T47D (cell line): Measurements from ENCODE around the gene IFI35.

Experiments used
- DNase-seq, 2 experiments: peaks; one replicate each; pipeline versions ENCODE4 v3.0.0 to v3.0.0-alpha.2; 2011 to 2012; ENCODE audit warnings: low read depth in 1 of 2, low spot score in 1 of 2
- JUND ChIP-seq: IDR thresholded peaks from 2 replicates; pipeline ENCODE4 v1.6.1; 2012; ENCODE audit warnings: low read depth
- in situ Hi-C: cut with HindIII; loops from 2 replicates; pipeline ENCODE4 v1.10.0; 2016; ENCODE audit warnings: low sequenced_read_pairs, low pct_unique_long_range_greater_than_20kb

IFI35 gene

GRCh38 chr17:43010667-43011308 lies 4.2 kb downstream of the IFI35 start:
- in situ Hi-C loops: no loop called here
- no peak for TF ChIP-seq JUND
- no peak for DNase-seq

GRCh38 chr17:43011728-43012472 lies 5.3 kb downstream of the IFI35 start:
- no peak for DNase-seq
- TF ChIP-seq JUND: no peak
- in situ Hi-C loops: no loop called here

GRCh38 chr17:43013296-43013695 lies 6.7 kb downstream of the IFI35 start:
- no peak for DNase-seq
- no peak for TF ChIP-seq JUND
- in situ Hi-C loops: no loop called here

- no peak for DNase-seq
- TF ChIP-seq JUND: no peak
- in situ Hi-C loops: no loop called here
These were observed 7.5 kb downstream of the IFI35 start for GRCh38 chr17:43014020-43014648.

GRCh38 chr17:43014649-43015542 lies 8.3 kb downstream of the IFI35 start:
- in situ Hi-C loops: no loop called here
- no peak for DNase-seq
- no peak for TF ChIP-seq JUND

- DNase-seq: no peak
- in situ Hi-C loops: no loop called here
- TF ChIP-seq JUND: no peak
These were observed 9.0 kb downstream of the IFI35 start for GRCh38 chr17:43015579-43015978.

- DNase-seq: no peak
- no peak for TF ChIP-seq JUND
- in situ Hi-C loops: no loop called here
These were observed 9.6 kb downstream of the IFI35 start for GRCh38 chr17:43016216-43016615.

- in situ Hi-C loops: no loop called here
- no peak for TF ChIP-seq JUND
- no peak for DNase-seq
These were observed 11.6 kb downstream of the IFI35 start for GRCh38 chr17:43018008-43018853.

- in situ Hi-C loops: no loop called here
- no peak for DNase-seq
- TF ChIP-seq JUND: no peak
These were observed 12.3 kb downstream of the IFI35 start for GRCh38 chr17:43018932-43019331.

GRCh38 chr17:43019418-43019817 lies 12.8 kb downstream of the IFI35 start:
- no peak for TF ChIP-seq JUND
- in situ Hi-C loops: no loop called here
- DNase-seq: no peak

- no peak for DNase-seq
- no peak for TF ChIP-seq JUND
- in situ Hi-C loops: no loop called here
These were observed 13.5 kb downstream of the IFI35 start for GRCh38 chr17:43020030-43020621.
